ENCODE measurements around the gene AXL. TPM values are rescaled to one million over a fixed set of nuclear protein-coding genes. Genes with fewer than 3 reads are reported as not detected.

The AXL gene
- total RNA-seq, 1 donor, result 305 TPM

GRCh38 chr19:41221514-41222205 is 2.6 kb downstream of the AXL start:
- peak overlapping the region; percentile 94 for H3K4me3 ChIP-seq (ENCODE audit: low read depth, low read length)
- no peak for TF ChIP-seq CTCF (IDR thresholded peaks at IDR 0.05; ENCODE audit: insufficient read depth, low read length)
- no peak for DNase-seq (ENCODE audit: low read depth)

- no peak for DNase-seq (ENCODE audit: low read depth)
- H3K4me3 ChIP-seq (ENCODE audit: low read depth, low read length), result peak overlapping the region; percentile 22
- TF ChIP-seq CTCF (IDR thresholded peaks at IDR 0.05; ENCODE audit: insufficient read depth, low read length), result no peak
These were observed 3.2 kb downstream of the AXL start for GRCh38 chr19:41222240-41222639.

- no peak for TF ChIP-seq CTCF (IDR thresholded peaks at IDR 0.05; ENCODE audit: insufficient read depth, low read length)
- peak; percentile 77 for DNase-seq (ENCODE audit: low read depth)
- peak overlapping the region; percentile 50 for H3K4me3 ChIP-seq (ENCODE audit: low read depth, low read length)
These were observed 4.6 kb downstream of the AXL start for GRCh38 chr19:41223431-41224234.

GRCh38 chr19:41224632-41225031 is 5.6 kb downstream of the AXL start:
- no peak overlapping the region for H3K4me3 ChIP-seq (ENCODE audit: low read depth, low read length)
- TF ChIP-seq CTCF (IDR thresholded peaks at IDR 0.05; ENCODE audit: insufficient read depth, low read length), result no peak
- no peak for DNase-seq (ENCODE audit: low read depth)

- TF ChIP-seq CTCF (IDR thresholded peaks at IDR 0.05; ENCODE audit: insufficient read depth, low read length), result no peak
- peak; percentile 99 for DNase-seq (ENCODE audit: low read depth)
- peak overlapping the region; percentile 57 for H3K4me3 ChIP-seq (ENCODE audit: low read depth, low read length)
These were observed 6.4 kb downstream of the AXL start for GRCh38 chr19:41225238-41226052.

- peak; percentile 4 for TF ChIP-seq CTCF (IDR thresholded peaks at IDR 0.05; ENCODE audit: insufficient read depth, low read length)
- peak; percentile 80 for DNase-seq (ENCODE audit: low read depth)
- peak overlapping the region; percentile 57 for H3K4me3 ChIP-seq (ENCODE audit: low read depth, low read length)
These were observed 7.2 kb downstream of the AXL start for GRCh38 chr19:41226053-41226873.
